Measurements from ENCODE around the gene DCAF5. TPM values are rescaled to one million over a fixed set of nuclear protein-coding genes. Genes with fewer than 3 reads are reported as not detected.

The DCAF5 gene
- total RNA-seq, 1 donor from 2014 or later = 54.9 TPM

- H3K27me3 Mint-ChIP-seq = no peaks in the 10 kb centered on the region
- no peaks in the 10 kb centered on the region for H3K36me3 Mint-ChIP-seq
- no peak overlapping the region for H3K4me3 Mint-ChIP-seq
- H3K27ac Mint-ChIP-seq = no peak overlapping the region
- peaks cover 12% of the 10 kb centered on the region for H3K4me1 Mint-ChIP-seq (ENCODE audit: unreplicated experiment)
- no peaks in the 10 kb centered on the region for H3K9me3 Mint-ChIP-seq
- DNase-seq (ENCODE audit: extremely low spot score, unreplicated experiment) = no peak
- no peak for TF ChIP-seq CTCF (conservative IDR thresholded peaks at IDR 0.05)
Measured at GRCh38 chr14:69014829-69015259, 138.1 kb downstream of the DCAF5 start.

- DNase-seq (ENCODE audit: extremely low spot score, unreplicated experiment) = no peak
- Mint-ChIP-seq H3K9me3 (no peaks in the 10 kb centered on the region), H3K4me1 (ENCODE audit: unreplicated experiment) (peaks cover 12% of the 10 kb centered on the region), H3K27me3 (no peaks in the 10 kb centered on the region), H3K27ac (no peak overlapping the region), H3K4me3 (no peak overlapping the region), H3K36me3 (no peaks in the 10 kb centered on the region)
- no peak for TF ChIP-seq CTCF (conservative IDR thresholded peaks at IDR 0.05)
Measured at GRCh38 chr14:69013943-69014782, 138.8 kb downstream of the DCAF5 start.

GRCh38 chr14:69012256-69012953 is 140.5 kb downstream of the DCAF5 start:
- Mint-ChIP-seq H3K4me3 (no peak overlapping the region), H3K9me3 (no peaks in the 10 kb centered on the region), H3K36me3 (no peaks in the 10 kb centered on the region), H3K27me3 (no peaks in the 10 kb centered on the region), H3K4me1 (ENCODE audit: unreplicated experiment) (peaks cover 19% of the 10 kb centered on the region), H3K27ac (no peak overlapping the region)
- TF ChIP-seq CTCF (conservative IDR thresholded peaks at IDR 0.05) = no peak
- DNase-seq (ENCODE audit: extremely low spot score, unreplicated experiment) = no peak

- no peaks in the 10 kb centered on the region for H3K27me3 Mint-ChIP-seq
- DNase-seq (ENCODE audit: extremely low spot score, unreplicated experiment) = no peak
- no peak overlapping the region for H3K27ac Mint-ChIP-seq
- H3K9me3 Mint-ChIP-seq = no peaks in the 10 kb centered on the region
- H3K36me3 Mint-ChIP-seq = no peaks in the 10 kb centered on the region
- peaks cover 22% of the 10 kb centered on the region for H3K4me1 Mint-ChIP-seq (ENCODE audit: unreplicated experiment)
- no peak overlapping the region for H3K4me3 Mint-ChIP-seq
- TF ChIP-seq CTCF (conservative IDR thresholded peaks at IDR 0.05) = no peak
Measured at GRCh38 chr14:69010648-69011047, 142.3 kb downstream of the DCAF5 start.

GRCh38 chr14:69008421-69008884 is 144.5 kb downstream of the DCAF5 start:
- Mint-ChIP-seq H3K27ac (peak overlapping the region; percentile 27), H3K27me3 (no peaks in the 10 kb centered on the region), H3K9me3 (no peaks in the 10 kb centered on the region)

More at GRCh38 chr14:69008421-69008884, 144.5 kb downstream of the DCAF5 start:
- TF ChIP-seq CTCF (conservative IDR thresholded peaks at IDR 0.05) = no peak
- DNase-seq (ENCODE audit: extremely low spot score, unreplicated experiment) = no peak
- no peaks in the 10 kb centered on the region for H3K36me3 Mint-ChIP-seq
- H3K4me3 Mint-ChIP-seq = no peak overlapping the region
- H3K4me1 Mint-ChIP-seq (ENCODE audit: unreplicated experiment) = peaks cover 20% of the 10 kb centered on the region

Data from type B pancreatic cell (in vitro differentiated cells).